Stimulated activated naive CD8-positive, alpha-beta T cell treated with anti-CD3 and anti-CD28 coated beads, Interleukin-15, amount 100 ng/mL, for 72 hours (primary cell): ENCODE results near the gene ZNF668.

Experiments
- ATAC-seq: fragments of 150-1000 bp; cut with Tn5 transposase; 2 replicates; pipeline ENCODE4 v1.10.0; 2021; ENCODE audit warnings: mild to moderate bottlenecking, moderate library complexity
- DNase-seq, 2 donors: peaks; one replicate each; pipeline ENCODE4 v3.0.0; 2021 to 2022
- H3K27ac Mint-ChIP-seq, 2 donors: one replicate each; pipeline ENCODE4 v1.8.0; 2022; ENCODE audit warnings: mild to moderate bottlenecking in 2 of 2, mixed read lengths in 2 of 2, moderate library complexity in 2 of 2
- H3K27me3 Mint-ChIP-seq: one replicate; pipeline ENCODE4 v1.8.0; 2022; ENCODE audit warnings: mixed read lengths
- H3K4me1 Mint-ChIP-seq: one replicate; pipeline ENCODE4 v1.8.0; 2022; ENCODE audit warnings: mild to moderate bottlenecking, mixed read lengths
- H3K4me3 Mint-ChIP-seq, 2 donors: one replicate each; pipeline ENCODE4 v1.8.0; 2022; ENCODE audit warnings: mild to moderate bottlenecking in 2 of 2, mixed read lengths in 2 of 2, moderate library complexity in 1 of 2
- H3K9me3 Mint-ChIP-seq, 2 donors: one replicate each; pipeline ENCODE4 v1.8.0; 2022; ENCODE audit warnings: mixed read lengths in 2 of 2

The ZNF668 gene

DNA sequence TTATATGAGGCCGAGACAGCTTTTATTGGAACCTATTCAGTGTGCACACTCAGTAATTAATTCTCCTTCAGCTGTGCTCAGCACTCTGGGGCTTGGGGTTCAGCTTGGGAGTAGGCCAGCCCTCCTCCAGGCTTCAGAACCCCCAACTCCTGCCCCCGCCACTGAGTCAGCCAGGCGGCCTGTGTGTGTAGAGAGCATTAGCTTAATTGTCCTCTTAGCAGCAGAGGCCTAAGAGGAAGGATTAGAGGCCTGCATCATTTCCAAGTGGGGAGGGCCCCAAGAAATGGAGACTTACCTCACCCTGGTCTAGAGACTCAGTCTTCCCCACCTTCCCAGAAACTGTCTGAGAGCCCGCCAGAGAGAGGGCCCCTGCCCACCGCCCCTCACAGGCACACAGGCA is 13.9 kb upstream of the ZNF668 start:
- no peak overlapping the region for H3K4me3 Mint-ChIP-seq

GRCh38 chr16:31087481-31087880 is 13.4 kb upstream of the ZNF668 start:
- H3K9me3 Mint-ChIP-seq: no peaks in the 10 kb centered on the region
- ATAC-seq: no peak

More for the DNA sequence above, 13.9 kb upstream of the ZNF668 start:
- Mint-ChIP-seq H3K4me1 (peaks cover 24% of the 10 kb centered on the region), H3K27me3 (no peaks in the 10 kb centered on the region), H3K27ac (no peak overlapping the region), H3K9me3 (no peaks in the 10 kb centered on the region)
- no peak for DNase-seq
- ATAC-seq: no peak

DNA sequence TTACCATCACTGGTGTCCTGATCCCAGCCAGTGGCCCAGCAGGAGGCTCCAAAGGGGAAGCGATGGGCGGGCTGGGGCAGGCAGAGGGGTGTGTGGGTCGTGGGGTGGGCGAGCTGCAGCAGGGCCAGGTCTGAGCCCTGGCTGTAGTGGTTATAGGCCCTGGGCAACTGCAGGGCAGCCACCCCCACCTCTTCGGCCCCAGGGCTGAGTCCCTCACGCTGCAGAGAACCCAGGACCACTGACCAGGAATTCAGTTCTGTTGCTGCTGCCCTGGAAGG is 12.5 kb upstream of the ZNF668 start:
- H3K27me3 Mint-ChIP-seq: no peaks in the 10 kb centered on the region
- no peak overlapping the region for H3K4me3 Mint-ChIP-seq
- no peak for DNase-seq
- no peak for ATAC-seq
- H3K9me3 Mint-ChIP-seq: no peaks in the 10 kb centered on the region
- no peak overlapping the region for H3K27ac Mint-ChIP-seq
- H3K4me1 Mint-ChIP-seq: peaks cover 27% of the 10 kb centered on the region

More at GRCh38 chr16:31087481-31087880, 13.4 kb upstream of the ZNF668 start:
- H3K4me1 Mint-ChIP-seq: peaks cover 19% of the 10 kb centered on the region
- no peak for DNase-seq
- no peak overlapping the region for H3K27ac Mint-ChIP-seq
- no peak overlapping the region for H3K4me3 Mint-ChIP-seq
- no peaks in the 10 kb centered on the region for H3K27me3 Mint-ChIP-seq

GRCh38 chr16:31085873-31086628 is 12.0 kb upstream of the ZNF668 start:
- DNase-seq (no peak), ATAC-seq (no peak)
- H3K9me3 Mint-ChIP-seq: no peaks in the 10 kb centered on the region
- H3K4me1 Mint-ChIP-seq: peaks cover 33% of the 10 kb centered on the region
- no peaks in the 10 kb centered on the region for H3K27me3 Mint-ChIP-seq
- H3K4me3 Mint-ChIP-seq: no peak overlapping the region
- H3K27ac Mint-ChIP-seq: peak overlapping the region in 1 of 2 donors; percentile 96

DNA sequence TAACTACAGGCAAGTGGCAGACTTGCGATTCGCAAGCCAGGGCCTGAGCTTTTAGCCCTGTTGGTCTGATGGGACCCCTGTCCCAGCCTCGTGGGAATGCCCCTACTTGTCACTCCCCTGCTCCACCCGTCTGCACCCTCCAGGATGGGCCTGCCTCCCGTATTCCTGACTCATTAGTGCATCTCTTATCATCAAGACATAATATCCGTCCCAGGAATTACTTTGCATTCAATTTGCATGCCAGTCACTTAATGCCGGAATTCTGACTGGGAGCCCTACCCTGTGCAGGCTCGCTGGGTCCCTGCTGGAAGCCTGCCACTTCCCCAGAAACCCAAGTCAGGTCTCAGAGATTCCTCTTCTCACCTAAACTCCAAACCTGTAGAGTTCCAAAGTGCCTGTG is 11.4 kb upstream of the ZNF668 start:
- Mint-ChIP-seq H3K27me3 (no peaks in the 10 kb centered on the region), H3K27ac (peak overlapping the region; percentile 53 to 96), H3K4me1 (peaks cover 32% of the 10 kb centered on the region), H3K9me3 (no peaks in the 10 kb centered on the region), H3K4me3 (no peak overlapping the region)
- no peak for ATAC-seq
- no peak for DNase-seq

- peak overlapping the region in 1 of 2 donors; percentile 89 for H3K27ac Mint-ChIP-seq
- peak; percentile 14 for ATAC-seq
- no peaks in the 10 kb centered on the region for H3K27me3 Mint-ChIP-seq
Observed at GRCh38 chr16:31084584-31085302, 10.7 kb upstream of the ZNF668 start.

DNA sequence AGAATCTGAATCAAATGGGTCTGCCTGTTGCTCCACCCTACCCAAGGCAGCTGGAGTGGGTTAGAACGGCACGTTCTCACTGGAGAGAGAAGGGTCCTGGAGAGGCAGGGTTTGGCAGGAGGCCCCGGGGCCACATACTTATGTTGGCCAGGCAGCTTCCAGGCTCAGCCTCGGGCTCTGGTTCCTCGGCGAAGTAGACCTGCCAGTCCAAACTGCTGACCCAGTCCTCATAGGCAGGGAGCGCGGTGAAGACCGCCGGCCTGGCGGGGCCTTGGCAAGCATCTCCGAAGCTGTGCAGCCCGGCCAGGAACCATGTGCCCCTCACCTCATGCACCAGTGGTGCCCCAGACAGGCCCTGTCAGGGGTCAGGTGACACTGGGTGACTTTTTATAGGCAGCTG is 9.9 kb upstream of the ZNF668 start:
- Mint-ChIP-seq H3K27me3 (no peaks in the 10 kb centered on the region), H3K4me3 (no peak overlapping the region), H3K9me3 (no peaks in the 10 kb centered on the region), H3K27ac (peak overlapping the region; percentile 77 to 89), H3K4me1 (peaks cover 43% of the 10 kb centered on the region)
- DNase-seq: no peak
- no peak for ATAC-seq

More at GRCh38 chr16:31084584-31085302, 10.7 kb upstream of the ZNF668 start:
- H3K4me1 Mint-ChIP-seq: peaks cover 37% of the 10 kb centered on the region
- H3K9me3 Mint-ChIP-seq: no peaks in the 10 kb centered on the region
- DNase-seq: no peak
- no peak overlapping the region for H3K4me3 Mint-ChIP-seq

DNA sequence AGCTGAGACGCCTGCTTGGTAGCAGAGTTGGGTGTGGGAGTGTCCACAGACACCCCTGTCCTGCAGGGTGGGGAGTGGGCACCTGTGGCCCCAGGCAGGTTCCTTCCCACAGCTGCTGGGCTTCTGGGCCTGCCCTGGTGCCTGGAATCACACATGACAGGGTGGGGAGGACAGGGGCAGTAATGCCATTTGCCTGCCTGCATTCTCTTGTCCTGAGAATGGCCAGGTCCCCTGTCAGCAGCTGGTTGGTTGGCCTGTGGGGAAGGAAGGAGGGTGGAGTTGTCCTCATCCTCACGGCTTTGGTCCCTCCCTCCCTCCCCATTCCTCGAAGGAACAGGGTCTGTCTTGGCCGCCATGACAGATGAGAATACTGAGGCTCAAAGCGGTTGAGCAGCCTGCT is 9.5 kb upstream of the ZNF668 start:
- ATAC-seq: no peak
- DNase-seq: no peak
- Mint-ChIP-seq H3K9me3 (no peaks in the 10 kb centered on the region), H3K4me3 (no peak overlapping the region), H3K27ac (peak overlapping the region; percentile 77 to 94), H3K4me1 (peaks cover 43% of the 10 kb centered on the region), H3K27me3 (no peaks in the 10 kb centered on the region)

GRCh38 chr16:31083081-31083480 is 9.0 kb upstream of the ZNF668 start:
- Mint-ChIP-seq H3K9me3 (no peaks in the 10 kb centered on the region), H3K4me1 (peaks cover 43% of the 10 kb centered on the region), H3K27ac (peak overlapping the region in 1 of 2 donors; percentile 94), H3K27me3 (no peaks in the 10 kb centered on the region), H3K4me3 (no peak overlapping the region)
- DNase-seq (no peak), ATAC-seq (no peak)

DNA sequence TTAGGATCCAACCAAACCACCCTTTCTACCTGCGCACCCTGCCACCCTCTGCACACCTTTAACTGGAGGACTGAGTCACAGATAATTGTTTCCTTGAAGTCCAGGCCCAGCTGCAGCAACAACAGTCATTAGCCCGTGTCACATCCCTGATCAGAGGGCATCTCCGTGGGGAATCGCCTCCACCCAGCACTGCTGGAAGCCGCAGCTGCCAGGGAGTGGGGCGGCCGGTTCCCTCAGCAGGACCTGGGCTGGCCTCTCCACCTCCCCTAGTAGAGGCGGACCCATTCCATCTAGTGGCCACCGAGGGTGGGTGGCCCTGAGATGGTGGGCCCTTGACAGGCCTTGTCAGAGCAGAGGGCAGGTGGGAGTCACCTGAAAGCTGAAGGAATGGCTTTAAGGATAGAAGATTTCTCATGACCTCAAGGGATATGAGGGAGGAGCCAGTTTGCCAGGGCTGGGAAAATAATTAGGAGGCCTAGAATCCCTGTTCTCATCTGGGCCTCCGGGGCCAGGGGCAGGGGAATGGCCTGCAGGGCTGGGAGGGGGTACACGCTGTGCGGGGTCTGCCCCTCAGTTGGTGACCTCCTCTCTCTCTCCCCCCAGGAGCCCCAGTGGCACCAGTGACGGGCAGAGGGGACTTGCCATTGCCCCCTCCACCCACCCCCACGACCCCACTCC is 8.5 kb upstream of the ZNF668 start:
- H3K4me1 Mint-ChIP-seq: peaks cover 48% of the 10 kb centered on the region
- ATAC-seq: no peak
- H3K27ac Mint-ChIP-seq: peak overlapping the region; percentile 63 to 94
- DNase-seq: no peak
- H3K27me3 Mint-ChIP-seq: no peaks in the 10 kb centered on the region
- H3K9me3 Mint-ChIP-seq: no peaks in the 10 kb centered on the region
- H3K4me3 Mint-ChIP-seq: no peak overlapping the region

DNA sequence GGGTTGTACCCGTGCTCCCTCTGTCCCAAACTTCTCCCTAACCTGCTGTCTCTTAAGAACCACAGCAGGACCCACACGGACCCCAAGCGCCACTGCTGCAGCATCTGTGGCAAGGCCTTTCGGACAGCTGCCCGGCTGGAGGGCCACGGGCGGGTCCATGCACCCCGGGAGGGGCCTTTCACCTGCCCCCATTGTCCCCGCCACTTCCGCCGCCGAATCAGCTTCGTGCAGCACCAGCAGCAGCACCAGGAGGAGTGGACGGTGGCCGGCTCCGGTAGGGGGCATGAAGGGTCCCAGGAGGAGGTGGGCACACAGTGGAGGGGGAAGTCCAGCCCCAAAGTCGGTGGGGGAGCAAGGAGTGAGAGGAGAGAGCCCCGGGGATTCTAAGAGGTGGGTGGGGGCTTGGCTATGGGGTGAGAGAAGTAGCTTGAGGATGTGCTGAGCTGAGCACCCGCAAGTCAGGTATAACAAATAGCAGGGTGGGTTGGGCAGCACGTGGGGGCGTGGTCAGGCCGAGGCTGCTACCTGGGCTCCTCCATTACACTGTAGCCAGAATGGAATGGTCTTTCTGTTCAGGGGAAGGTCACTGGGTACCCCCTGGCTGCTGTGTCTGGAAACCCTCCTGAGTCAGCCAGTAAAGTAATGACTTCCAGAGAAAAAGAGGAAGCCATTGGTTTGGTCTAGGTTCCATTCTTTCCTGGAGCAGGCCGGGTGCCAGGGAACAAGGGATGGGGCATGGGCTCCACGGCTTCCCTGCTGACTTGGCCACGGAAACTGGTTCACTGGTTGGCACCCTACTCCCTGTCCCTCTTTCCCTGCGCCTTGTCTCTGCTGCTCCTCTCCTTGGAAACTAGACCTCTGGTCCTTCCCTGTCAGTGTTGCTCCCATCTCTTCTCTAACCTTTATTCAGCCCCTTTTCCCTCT is 7.7 kb upstream of the ZNF668 start:
- peak overlapping the region in 1 of 2 donors; percentile 39 for H3K4me3 Mint-ChIP-seq
- H3K27me3 Mint-ChIP-seq: no peaks in the 10 kb centered on the region

GRCh38 chr16:31080756-31081419 is 6.8 kb upstream of the ZNF668 start:
- ATAC-seq (no peak), DNase-seq (no peak)
- H3K9me3 Mint-ChIP-seq: no peaks in the 10 kb centered on the region
- peak overlapping the region in 1 of 2 donors; percentile 13 for H3K4me3 Mint-ChIP-seq
- H3K27ac Mint-ChIP-seq: peak overlapping the region; percentile 20 to 42
- no peaks in the 10 kb centered on the region for H3K27me3 Mint-ChIP-seq
- peaks cover 57% of the 10 kb centered on the region for H3K4me1 Mint-ChIP-seq

More for the DNA sequence above, 7.7 kb upstream of the ZNF668 start:
- peaks cover 50% of the 10 kb centered on the region for H3K4me1 Mint-ChIP-seq
- DNase-seq (no peak), ATAC-seq (no peak)
- H3K9me3 Mint-ChIP-seq: no peaks in the 10 kb centered on the region
- H3K27ac Mint-ChIP-seq: no peak overlapping the region

DNA sequence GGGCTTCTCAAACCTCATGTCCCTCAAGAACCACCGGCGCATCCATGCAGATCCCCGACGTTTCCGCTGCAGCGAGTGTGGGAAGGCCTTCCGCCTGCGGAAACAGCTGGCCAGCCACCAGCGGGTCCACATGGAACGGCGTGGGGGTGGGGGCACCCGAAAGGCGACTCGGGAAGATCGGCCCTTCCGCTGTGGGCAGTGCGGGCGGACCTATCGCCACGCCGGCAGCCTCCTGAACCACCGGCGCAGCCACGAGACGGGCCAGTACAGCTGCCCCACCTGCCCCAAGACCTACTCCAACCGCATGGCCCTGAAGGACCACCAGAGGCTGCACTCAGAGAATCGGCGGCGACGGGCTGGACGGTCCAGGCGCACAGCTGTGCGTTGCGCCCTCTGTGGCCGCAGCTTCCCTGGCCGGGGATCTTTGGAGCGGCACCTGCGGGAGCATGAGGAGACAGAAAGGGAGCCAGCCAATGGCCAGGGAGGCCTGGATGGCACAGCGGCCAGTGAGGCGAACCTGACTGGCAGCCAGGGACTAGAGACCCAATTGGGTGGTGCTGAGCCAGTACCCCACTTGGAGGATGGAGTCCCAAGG is 6.1 kb upstream of the ZNF668 start:
- Mint-ChIP-seq H3K27ac (peak overlapping the region in 1 of 2 donors; percentile 48), H3K27me3 (no peaks in the 10 kb centered on the region), H3K9me3 (no peaks in the 10 kb centered on the region), H3K4me3 (no peak overlapping the region), H3K4me1 (peaks cover 64% of the 10 kb centered on the region)
- DNase-seq: no peak
- no peak for ATAC-seq

DNA sequence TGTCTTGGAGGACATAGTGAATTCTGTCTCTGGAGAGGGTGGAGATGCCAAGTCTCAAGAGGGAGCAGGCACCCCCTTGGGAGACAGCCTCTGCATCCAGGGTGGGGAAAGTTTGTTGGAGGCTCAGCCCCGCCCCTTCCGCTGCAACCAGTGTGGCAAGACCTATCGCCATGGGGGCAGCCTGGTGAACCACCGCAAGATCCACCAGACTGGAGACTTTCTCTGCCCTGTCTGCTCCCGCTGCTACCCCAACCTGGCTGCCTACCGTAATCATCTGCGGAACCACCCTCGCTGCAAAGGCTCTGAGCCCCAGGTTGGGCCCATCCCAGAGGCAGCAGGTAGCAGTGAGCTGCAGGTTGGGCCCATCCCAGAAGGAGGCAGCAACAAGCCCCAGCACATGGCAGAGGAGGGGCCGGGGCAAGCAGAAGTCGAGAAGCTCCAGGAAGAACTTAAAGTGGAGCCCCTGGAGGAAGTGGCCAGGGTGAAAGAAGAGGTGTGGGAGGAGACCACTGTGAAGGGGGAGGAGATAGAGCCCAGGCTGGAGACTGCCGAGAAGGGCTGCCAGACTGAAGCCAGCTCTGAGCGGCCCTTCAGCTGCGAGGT is 5.4 kb upstream of the ZNF668 start:
- no peak for DNase-seq
- peak overlapping the region; percentile 50 to 65 for H3K27ac Mint-ChIP-seq
- H3K9me3 Mint-ChIP-seq: no peaks in the 10 kb centered on the region
- ATAC-seq: peak; percentile 22
- H3K4me3 Mint-ChIP-seq: no peak overlapping the region
- no peaks in the 10 kb centered on the region for H3K27me3 Mint-ChIP-seq
- H3K4me1 Mint-ChIP-seq: peaks cover 71% of the 10 kb centered on the region
